Measurements from ENCODE around the gene NUP205.
A peak's percentile ranks its signal among the peaks of the same experiment; 100 is the strongest.

Gene NUP205

GRCh38 chr7:135658564-135658963, 100.8 kb downstream of the NUP205 start:
- DNase-seq (ENCODE audit: low spot score): no peak
- no peak overlapping the region for H3K4me3 ChIP-seq
- TF ChIP-seq CTCF (IDR thresholded peaks at IDR 0.05): no peak
- no peak overlapping the region for H3K27ac ChIP-seq

- Histone ChIP-seq H3K4me3 (no peak overlapping the region), H3K27ac (peak overlapping the region in 1 of 2 donors; percentile 13)
- TF ChIP-seq CTCF (IDR thresholded peaks at IDR 0.05): no peak
- no peak for DNase-seq (ENCODE audit: low spot score)
These were observed 101.6 kb downstream of the NUP205 start for GRCh38 chr7:135659159-135659846.

- H3K4me3 ChIP-seq: peak overlapping the region; percentile 83
- no peak for DNase-seq (ENCODE audit: low spot score)
- no peak for TF ChIP-seq CTCF (IDR thresholded peaks at IDR 0.05)
- peak overlapping the region; percentile 93 to 96 for H3K27ac ChIP-seq
These were observed 103.8 kb downstream of the NUP205 start for GRCh38 chr7:135661311-135662122.

GRCh38 chr7:135662123-135662372, 104.3 kb downstream of the NUP205 start:
- H3K4me3 ChIP-seq: peak overlapping the region; percentile 83
- H3K27ac ChIP-seq: peak overlapping the region; percentile 93 to 96
- TF ChIP-seq CTCF (IDR thresholded peaks at IDR 0.05): no peak
- DNase-seq (ENCODE audit: low spot score): no peak

- DNase-seq (ENCODE audit: low spot score): peak; percentile 96
- H3K4me3 ChIP-seq: peak within 1 kb of the TSS; percentile 83
- peak within 1 kb of the TSS; percentile 93 to 96 for H3K27ac ChIP-seq
- peak; percentile 86 for TF ChIP-seq CTCF (IDR thresholded peaks at IDR 0.05)
These were observed 104.8 kb downstream of the NUP205 start, which contains the start of gene STMP1 for GRCh38 chr7:135662373-135663114. Gene STMP1 (plus strand): TSS chr7:135662514.

- Histone ChIP-seq H3K4me3 (peak overlapping the region; percentile 83), H3K27ac (peak overlapping the region; percentile 78 to 96)
- no peak for DNase-seq (ENCODE audit: low spot score)
- TF ChIP-seq CTCF (IDR thresholded peaks at IDR 0.05): no peak
These were observed 106.4 kb downstream of the NUP205 start for GRCh38 chr7:135664046-135664589.

Data from coronary artery (tissue), 2 donors.